RPMI8226 (cell line): ENCODE measurements around the gene SMARCAL1.
A peak's percentile ranks its signal among the peaks of the same experiment; 100 is the strongest.

ENCODE experiments used
- DNase-seq: peaks from one replicate; pipeline ENCODE4 v3.0.0-alpha.2; 2015

The SMARCAL1 gene

GRCh38 chr2:216477283-216478035, 65.2 kb downstream of the SMARCAL1 start:
- DNase-seq: no peak

DNA sequence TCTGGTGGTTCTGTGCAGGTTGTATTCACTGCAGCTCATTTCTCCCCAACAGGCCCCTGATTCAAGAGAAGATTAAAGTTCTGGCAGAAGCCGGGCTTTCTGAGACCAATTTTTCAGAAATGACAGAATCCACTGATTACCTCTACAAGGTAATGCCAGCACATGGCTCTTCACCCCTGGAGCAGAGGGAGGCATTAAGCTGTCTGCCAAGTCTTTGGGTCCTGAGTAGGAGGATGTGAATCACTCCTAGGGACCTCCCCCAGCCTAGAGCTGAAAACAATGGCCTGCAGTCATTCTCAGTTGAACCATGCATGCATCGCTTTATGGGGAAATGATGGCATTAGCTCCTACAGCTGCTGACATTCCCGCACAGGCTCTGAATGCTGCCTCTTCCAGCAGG, 65.9 kb downstream of the SMARCAL1 start:
- DNase-seq: no peak

GRCh38 chr2:216478791-216479190, 66.5 kb downstream of the SMARCAL1 start:
- no peak for DNase-seq

DNA sequence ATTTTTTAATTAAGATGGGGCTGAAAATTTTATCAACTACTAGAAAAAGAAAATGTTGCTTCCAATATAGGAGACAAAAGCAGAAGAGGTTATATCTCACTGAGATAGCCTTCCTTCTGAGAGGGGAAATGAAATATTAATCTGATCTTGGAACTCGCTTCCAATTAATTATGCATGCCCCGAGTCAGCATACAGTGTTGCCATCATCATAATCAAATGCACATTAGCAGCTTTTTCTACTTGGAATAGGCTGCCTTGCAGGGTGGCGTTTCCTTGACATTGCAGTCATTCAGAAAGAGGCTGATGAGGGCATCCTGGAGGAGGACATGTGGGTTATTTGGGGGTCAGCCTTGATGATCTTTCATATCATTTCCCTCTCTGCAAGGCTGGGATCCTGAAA, 67.9 kb downstream of the SMARCAL1 start:
- no peak for DNase-seq

DNA sequence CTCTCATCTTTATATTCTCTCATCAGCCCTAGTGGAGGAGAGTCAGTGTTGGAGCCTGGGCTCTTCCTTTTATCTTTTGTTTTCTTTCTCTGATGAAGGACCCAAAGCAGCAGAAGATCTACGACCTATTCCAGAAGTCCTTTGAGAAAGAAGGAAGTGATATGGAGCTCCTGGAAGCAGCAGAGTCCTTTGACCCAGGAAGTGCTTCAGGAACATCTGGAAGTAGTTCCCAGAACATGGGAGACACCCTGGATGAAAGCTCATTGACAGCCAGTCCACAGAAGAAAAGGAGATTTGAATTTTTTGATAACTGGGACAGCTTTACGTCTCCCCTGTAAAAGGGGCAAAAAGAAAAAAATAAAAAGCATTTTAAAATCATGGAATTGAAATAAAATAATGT, 70.4 kb downstream of the SMARCAL1 start:
- DNase-seq: no peak

DNA sequence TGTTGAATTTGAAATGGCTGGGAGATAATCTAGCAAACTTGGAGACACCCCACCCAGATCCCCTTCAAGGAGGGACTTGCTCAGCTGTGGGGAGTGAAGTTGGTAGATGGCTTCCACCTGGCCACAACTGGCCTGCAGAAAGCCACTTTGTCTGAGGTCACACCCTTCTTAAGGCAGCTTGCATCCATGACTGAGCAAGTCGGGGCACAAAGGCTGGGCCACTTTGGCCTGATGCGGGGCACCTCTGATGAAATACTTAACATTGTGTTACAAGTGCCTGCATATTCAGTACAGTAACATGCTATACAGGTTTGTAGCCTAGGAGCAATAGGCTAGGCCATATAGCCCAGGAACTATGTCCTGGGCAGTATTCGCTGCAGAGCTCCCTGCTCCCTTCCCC, 73.0 kb downstream of the SMARCAL1 start:
- DNase-seq: no peak

- DNase-seq: no peak
Observed at GRCh38 chr2:216485745-216486144, 73.5 kb downstream of the SMARCAL1 start.

GRCh38 chr2:216486271-216486670, 74.0 kb downstream of the SMARCAL1 start:
- no peak for DNase-seq

DNA sequence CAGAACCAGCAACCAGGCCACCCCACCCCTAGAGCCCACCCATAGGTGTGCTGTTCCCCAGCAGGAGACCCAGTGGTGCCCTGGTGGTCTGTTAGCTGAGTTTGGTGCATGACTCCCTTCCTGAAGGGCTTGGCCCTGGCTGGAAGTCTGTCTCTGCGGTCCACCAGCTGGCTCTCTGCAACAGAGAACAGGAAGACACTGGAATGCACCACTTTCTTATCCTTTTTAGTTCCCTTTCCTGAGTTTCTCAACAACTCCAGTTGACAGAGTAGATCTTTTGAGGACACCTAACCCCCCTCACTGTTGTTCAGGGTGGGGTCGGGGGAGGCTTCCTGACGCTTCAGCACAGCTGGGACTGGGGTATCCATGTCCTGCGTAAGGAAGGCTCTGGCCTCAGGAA, 74.4 kb downstream of the SMARCAL1 start:
- no peak for DNase-seq

GRCh38 chr2:216490061-216490460, 77.8 kb downstream of the SMARCAL1 start:
- DNase-seq: no peak

- DNase-seq: no peak
Observed at GRCh38 chr2:216491793-216492596, 79.7 kb downstream of the SMARCAL1 start.

DNA sequence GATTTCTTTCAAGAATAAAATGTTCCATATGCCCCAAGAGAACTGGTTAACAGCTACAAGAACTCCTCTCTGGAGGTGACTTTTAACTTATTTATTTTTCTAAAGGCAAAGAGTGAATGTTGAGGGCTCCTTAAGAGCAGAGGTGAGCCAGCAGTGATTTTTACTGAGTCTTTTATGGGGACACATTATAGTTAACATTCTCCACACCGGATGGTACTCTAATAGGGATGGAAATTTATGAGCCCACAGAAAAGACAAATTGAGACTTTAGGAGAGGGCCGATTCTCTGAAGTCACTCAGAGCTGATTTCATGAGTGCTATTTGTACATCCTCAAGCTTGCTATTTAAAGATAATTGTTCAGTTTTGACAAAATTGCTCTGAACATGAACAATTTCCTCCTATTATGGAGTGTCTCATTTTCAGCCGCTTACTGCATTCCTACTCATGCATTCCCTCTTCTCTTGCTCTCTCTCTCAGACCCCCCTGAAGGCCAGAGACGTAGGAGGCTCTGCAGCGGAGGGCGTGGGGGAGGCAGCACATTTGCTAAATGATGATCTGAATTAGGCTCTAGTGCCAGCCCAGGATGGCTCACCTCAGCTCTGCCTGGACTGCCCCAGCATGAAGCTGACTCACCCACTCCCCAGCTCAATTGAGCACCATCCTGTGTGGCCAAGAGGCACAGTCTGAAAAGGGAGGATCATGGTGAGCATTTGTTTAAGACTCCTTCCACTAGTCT, 80.5 kb downstream of the SMARCAL1 start:
- DNase-seq: no peak

DNA sequence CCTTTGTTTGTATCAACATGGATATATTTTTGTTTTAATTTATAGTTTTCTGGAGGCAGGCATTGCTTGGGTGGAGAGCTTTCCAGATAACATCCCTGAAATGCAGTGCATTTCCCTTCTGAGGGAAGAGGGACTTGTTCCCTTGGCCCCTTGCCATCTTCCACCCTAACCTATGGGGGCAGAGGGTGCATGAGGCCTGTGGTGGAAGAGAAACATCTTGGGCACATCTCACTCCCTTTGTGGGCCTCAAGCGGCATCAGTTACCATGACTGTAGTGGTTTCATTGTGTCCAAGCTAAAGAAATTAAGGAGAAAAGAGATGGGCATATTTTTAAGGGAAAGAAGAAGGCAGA, 81.0 kb downstream of the SMARCAL1 start:
- DNase-seq: no peak

DNA sequence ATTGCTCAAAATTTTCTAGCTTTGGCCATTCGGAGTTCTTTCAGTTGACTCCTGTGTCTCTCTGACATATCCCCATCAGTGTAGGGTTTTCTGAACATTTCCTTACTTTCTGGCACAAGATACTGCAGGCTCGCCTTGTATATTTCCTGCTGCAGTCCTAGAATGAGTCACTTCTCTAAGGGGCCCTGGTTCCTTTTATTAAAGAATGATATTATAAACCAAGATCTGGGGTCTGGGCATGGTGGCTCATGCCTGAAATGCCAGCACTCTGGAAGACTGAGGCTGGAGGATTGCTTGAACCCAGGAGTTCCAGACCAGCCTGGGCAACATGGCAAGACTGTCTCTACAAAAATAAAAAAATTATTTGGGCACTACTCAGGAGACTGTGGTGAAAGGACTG, 83.4 kb downstream of the SMARCAL1 start:
- DNase-seq: no peak

DNA sequence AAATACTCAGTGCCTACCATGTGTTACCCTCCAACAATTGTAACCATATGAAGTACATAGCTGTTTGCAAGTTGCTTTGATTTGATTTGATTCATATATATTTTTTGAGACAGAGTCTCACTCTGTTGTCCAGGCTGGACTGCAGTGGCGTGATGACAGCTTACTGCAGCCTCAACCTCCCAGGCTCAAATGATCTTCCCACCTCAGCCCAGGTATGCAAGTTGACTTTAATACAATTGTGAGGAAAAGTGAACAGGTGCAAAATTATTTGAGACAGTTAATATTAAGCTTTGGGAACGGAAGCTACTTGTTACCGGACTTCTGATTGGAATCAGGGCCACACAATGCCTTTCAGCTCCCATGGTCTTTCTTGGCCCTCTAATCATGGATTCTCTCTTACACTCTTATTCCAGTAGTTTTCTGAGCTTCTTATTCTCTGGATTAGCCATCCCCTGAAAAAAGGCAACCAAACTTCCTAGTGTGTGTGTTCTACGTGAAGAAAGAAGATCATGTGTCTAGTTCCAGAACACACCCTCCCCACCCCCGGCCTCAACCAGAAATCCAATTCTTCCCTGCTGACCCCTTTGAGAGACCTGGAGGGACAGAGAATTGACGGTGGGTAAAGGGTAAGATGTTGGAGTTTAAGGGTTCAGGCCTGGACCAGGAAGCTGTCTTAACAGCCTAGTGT, 85.2 kb downstream of the SMARCAL1 start:
- no peak for DNase-seq

- DNase-seq: no peak
Observed at GRCh38 chr2:216498070-216498378, 85.7 kb downstream of the SMARCAL1 start.

DNA sequence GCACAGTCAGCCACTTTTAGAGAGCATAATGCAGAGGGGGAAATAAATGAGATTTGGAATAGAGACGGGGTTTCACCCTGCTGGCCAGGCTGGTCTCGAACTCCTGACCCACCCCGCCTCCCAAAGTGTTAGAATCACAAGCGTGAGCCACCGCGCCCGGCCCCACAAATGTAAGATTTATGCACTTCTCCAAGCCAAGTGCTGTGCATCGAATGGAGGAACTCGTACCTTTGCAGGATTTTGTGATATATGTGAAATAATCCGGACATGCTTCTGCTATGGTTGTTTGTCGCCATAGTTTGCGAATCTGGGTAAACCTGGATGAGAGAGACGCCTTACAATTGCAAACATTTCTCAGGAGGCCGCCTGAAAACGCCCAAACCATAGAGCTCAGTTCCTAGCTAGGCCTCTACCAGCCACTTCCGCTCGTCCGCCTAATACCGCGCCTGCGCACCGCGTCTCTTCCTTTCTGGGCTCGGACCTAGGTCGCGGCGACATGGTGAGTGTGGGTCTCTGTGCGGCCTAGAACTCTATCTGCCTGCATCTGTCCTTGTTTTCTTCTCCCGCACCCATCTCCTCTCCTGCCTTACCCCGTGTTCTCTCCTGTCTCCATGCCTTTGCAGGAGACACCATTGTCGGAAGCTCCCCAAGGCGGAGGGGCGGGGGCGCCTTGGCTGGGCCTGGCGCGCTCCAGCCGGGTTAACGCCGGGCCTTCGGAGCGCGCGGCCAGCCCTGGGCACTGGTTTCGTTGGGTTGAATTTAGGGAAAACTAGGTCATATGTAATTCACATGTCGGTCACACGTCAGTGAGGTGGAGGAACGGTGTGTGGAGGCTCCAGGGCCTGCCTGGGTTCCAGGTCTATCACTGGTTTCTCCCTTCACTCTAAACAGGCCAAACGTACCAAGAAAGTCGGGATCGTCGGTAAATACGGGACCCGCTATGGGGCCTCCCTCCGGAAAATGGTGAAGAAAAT, 86.4 kb downstream of the SMARCAL1 start, which contains the start of gene RPL37A:
RPL37A (plus strand) TSS at position 466 of the 974 bp plus-strand sequence; CDS start at position 497, 31 bp downstream.
- peak; percentile 92 for DNase-seq

- DNase-seq: no peak
Observed at GRCh38 chr2:216499641-216500218, 87.4 kb downstream of the SMARCAL1 start.

DNA sequence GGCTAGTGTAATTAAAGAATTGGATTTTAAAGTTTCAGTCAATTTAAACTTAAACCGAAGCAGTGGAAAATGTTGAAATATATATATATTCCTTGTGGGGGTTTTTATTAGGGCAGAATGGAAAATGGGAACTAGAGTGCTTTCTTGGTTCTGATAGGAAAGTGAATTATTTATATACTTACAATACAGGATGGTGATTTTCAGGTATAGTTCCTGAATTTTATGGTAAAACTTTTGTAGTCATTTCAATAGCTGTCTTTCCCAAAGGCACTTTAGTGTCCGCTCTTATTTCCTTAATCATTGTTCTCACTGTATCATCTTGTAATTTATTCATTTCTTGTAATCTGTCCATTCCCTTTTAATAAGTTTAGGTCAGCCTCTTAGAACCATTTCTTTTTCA, 88.3 kb downstream of the SMARCAL1 start:
- DNase-seq: no peak

- DNase-seq: no peak
Observed at GRCh38 chr2:216501854-216502253, 89.6 kb downstream of the SMARCAL1 start.

- DNase-seq: no peak
Observed at GRCh38 chr2:216502381-216503158, 90.3 kb downstream of the SMARCAL1 start.
